Measurements from ENCODE around the gene GMFB. TPM values are rescaled to one million over a fixed set of nuclear protein-coding genes. Genes with fewer than 3 reads are reported as not detected.

Gene GMFB
- total and polyA plus RNA-seq, 10 of the 15 experiments (the other 5 are each of a cell fraction or from before 2014, with no cell fraction given): 29.3 to 71.0 (median 50.8) TPM

DNA sequence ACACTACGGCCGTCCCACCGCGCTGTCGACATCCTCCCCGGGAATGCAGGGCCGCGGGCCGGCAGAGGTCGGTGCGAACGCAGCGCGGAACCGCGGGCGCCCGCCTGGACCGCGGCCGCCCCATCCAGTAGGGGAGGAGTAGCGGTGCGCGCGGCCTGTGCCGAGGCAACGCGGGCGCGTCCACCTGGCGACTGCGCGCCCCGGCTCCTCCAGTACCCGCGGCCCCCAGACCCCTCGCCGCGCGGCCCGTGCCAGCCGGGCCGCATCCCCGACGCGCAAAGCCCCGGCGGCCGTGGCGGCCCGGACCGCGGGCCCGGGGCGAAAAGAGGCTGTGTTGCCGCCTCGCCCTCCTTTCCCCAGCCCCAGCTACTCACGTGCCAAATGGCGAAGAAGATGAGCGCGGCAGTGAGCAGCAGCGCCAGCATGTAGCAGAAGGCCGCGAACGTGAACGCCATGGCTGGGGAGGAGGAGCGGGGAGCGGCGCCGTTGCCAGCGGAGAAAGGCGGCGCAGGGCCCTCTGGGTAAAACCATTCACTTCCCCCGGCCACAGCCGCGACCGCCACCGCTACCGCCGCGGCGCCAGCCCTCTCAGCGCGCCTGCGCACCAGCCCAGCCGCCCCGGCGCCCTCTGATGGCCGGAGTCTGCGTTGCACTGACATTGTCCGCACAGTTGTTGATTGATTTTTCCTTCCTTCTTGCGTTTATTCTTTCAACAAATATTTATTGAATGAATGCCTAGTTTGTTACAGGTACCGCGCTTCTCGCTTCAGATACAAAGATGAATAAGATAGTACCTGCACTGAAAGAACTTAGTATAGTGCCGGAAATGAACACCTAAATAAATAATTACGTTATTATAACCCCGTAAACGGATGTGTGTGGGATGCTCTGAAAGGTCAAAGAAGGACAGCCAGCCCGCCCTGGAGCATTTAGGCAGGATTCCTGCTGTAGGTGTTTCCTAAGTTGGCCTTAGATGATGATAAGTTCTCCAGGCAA, 47.6 kb downstream of the GMFB start, which contains the start of gene CNIH1:
Gene CNIH1 (minus strand): TSS at position 502 of the 996 bp plus-strand sequence. CDS start 47 bp downstream, at position 455.
- Histone ChIP-seq H3K4me1 (ENCODE audit: control insufficient read depth, insufficient read depth, low read length) (peaks cover 9% of the 10 kb centered on the region), H3K36me3 (ENCODE audit: control insufficient read depth in 2 of 2, insufficient read depth in 2 of 2, low read length in 1 of 2) (no peaks in the 10 kb centered on the region), H3K79me2 (ENCODE audit: control insufficient read depth, insufficient read depth, low read length) (peaks cover 48% of the 10 kb centered on the region), H3K27me3 (replicated peaks in 1 of 2; ENCODE audit: control insufficient read depth in 2 of 2, insufficient read depth in 2 of 2, low read length in 1 of 2) (no peaks in the 10 kb centered on the region), H3K4me2 (ENCODE audit: control insufficient read depth, insufficient read depth) (peak within 1 kb of the TSS; percentile 86), H2AFZ (ENCODE audit: control insufficient read depth, low read depth, low read length) (peak within 1 kb of the TSS; percentile 83), H3K4me3 (peak within 1 kb of the TSS; percentile 72), H3K9me3 (replicated peaks; ENCODE audit: control insufficient read depth, insufficient read depth, low read length) (no peaks in the 10 kb centered on the region; the same call in 2 of the 3 replicates), H3K27ac (ENCODE audit: control insufficient read depth, insufficient read depth) (peak within 1 kb of the TSS; percentile 85), H4K20me1 (ENCODE audit: control insufficient read depth, insufficient read depth) (no peaks in the 10 kb centered on the region), H3K9ac (ENCODE audit: control insufficient read depth, insufficient read depth, low read length) (peak within 1 kb of the TSS; percentile 83)
- ChIA-PET RAD21 (ENCODE audit: unreplicated experiment) (interaction anchor here (0.6 to 1.5 kb wide), 4 partner anchors 9 to 125 kb away, joined by 3 to 4 read pairs (median 4); partner anchors contain the start of gene GMFB), CTCF (interaction anchor here (0.7 to 1.9 kb wide), 12 partner anchors 9 to 48 kb away, joined by 3 to 9 read pairs (median 4); partner anchors contain the start of genes CDKN3 and GMFB), SMC1A (ENCODE audit: uncharacterized antibody, unreplicated experiment) (interaction anchor here (0.9 kb wide), 1 partner anchor 47 kb away, joined by 4 read pairs; no protein-coding TSS in a partner anchor), POLR2A (interaction anchor here (0.9 to 1.0 kb wide), 2 partner anchors 33 to 44 kb away, joined by 3 to 8 read pairs; partner anchors contain the start of gene CDKN3)
- intact Hi-C loops (cut with micrococcal nuclease; ENCODE audit: unreplicated experiment) (loop anchor here (2.0 kb wide), 1 partner anchor 48 kb away; the partner anchor contains the start of gene GMFB), in situ Hi-C loops (cut with MboI) (no loop called here)
- under 1% methylated on average over 86 of the region's 100 CpGs for WGBS (ENCODE audit: insufficient coverage, insufficient replicate concordance, low lambda C conversion rate, missing lambda C conversion rate)
- FAIRE-seq: peak; percentile 31
- peak; percentile 95 for ATAC-seq
- DNase-seq (ENCODE audit: low read depth, low spot score): peak; percentile 63
- no TSS peak for BruUV-seq (replicated peaks)
- no peak for TF ChIP-seq MEF2A (IDR thresholded peaks at IDR 0.05; ENCODE audit: insufficient read depth, low read depth, low read length)
- TF ChIP-seq MYC (IDR thresholded peaks at IDR 0.05; ENCODE audit: insufficient read depth, insufficient read length, insufficient replicate concordance, low read length, severe bottlenecking): peak; percentile 60
- no peak for TF ChIP-seq ZNF274 (IDR thresholded peaks at IDR 0.05; ENCODE audit: insufficient read depth, insufficient read length)
- TF ChIP-seq RBBP5 (conservative IDR thresholded peaks at IDR 0.05): 0 out of 2 replicates have a peak, but pooled peaks have one; percentile 76
- TF ChIP-seq POLR2AphosphoS5 (IDR thresholded peaks at IDR 0.05; ENCODE audit: low read length): peak; percentile 65
- no peak for TF ChIP-seq BRCA1 (IDR thresholded peaks at IDR 0.05; ENCODE audit: low read depth, low read length)
- TF ChIP-seq KLF5 (IDR thresholded peaks at IDR 0.05; ENCODE audit: partially characterized antibody): no peak
- TF ChIP-seq MXI1 (IDR thresholded peaks at IDR 0.05; ENCODE audit: low read depth, low read length): peak; percentile 81; the same call in 1 of the 2 replicates
- TF ChIP-seq TCF3 (IDR thresholded peaks at IDR 0.05; ENCODE audit: borderline replicate concordance, insufficient read depth, low read depth, low read length): peak; percentile 17; the same call in 1 of the 2 replicates
- peak; percentile 55; the same call in 1 of the 2 replicates for TF ChIP-seq RFX5 (IDR thresholded peaks at IDR 0.05; ENCODE audit: low read depth, low read length)
- TF ChIP-seq ASH2L (IDR thresholded peaks at IDR 0.05; ENCODE audit: borderline replicate concordance, low read depth): peak; percentile 41; the same call in 1 of the 2 replicates
- TF ChIP-seq, protein P1, sequence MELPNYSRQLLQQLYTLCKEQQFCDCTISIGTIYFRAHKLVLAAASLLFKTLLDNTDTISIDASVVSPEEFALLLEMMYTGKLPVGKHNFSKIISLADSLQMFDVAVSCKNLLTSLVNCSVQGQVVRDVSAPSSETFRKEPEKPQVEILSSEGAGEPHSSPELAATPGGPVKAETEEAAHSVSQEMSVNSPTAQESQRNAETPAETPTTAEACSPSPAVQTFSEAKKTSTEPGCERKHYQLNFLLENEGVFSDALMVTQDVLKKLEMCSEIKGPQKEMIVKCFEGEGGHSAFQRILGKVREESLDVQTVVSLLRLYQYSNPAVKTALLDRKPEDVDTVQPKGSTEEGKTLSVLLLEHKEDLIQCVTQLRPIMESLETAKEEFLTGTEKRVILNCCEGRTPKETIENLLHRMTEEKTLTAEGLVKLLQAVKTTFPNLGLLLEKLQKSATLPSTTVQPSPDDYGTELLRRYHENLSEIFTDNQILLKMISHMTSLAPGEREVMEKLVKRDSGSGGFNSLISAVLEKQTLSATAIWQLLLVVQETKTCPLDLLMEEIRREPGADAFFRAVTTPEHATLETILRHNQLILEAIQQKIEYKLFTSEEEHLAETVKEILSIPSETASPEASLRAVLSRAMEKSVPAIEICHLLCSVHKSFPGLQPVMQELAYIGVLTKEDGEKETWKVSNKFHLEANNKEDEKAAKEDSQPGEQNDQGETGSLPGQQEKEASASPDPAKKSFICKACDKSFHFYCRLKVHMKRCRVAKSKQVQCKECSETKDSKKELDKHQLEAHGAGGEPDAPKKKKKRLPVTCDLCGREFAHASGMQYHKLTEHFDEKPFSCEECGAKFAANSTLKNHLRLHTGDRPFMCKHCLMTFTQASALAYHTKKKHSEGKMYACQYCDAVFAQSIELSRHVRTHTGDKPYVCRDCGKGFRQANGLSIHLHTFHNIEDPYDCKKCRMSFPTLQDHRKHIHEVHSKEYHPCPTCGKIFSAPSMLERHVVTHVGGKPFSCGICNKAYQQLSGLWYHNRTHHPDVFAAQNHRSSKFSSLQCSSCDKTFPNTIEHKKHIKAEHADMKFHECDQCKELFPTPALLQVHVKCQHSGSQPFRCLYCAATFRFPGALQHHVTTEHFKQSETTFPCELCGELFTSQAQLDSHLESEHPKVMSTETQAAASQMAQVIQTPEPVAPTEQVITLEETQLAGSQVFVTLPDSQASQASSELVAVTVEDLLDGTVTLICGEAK (IDR thresholded peaks at IDR 0.05; ENCODE audit: borderline replicate concordance): peak; percentile 25; the same call in 1 of the 2 replicates
- TF ChIP-seq, protein P2, sequence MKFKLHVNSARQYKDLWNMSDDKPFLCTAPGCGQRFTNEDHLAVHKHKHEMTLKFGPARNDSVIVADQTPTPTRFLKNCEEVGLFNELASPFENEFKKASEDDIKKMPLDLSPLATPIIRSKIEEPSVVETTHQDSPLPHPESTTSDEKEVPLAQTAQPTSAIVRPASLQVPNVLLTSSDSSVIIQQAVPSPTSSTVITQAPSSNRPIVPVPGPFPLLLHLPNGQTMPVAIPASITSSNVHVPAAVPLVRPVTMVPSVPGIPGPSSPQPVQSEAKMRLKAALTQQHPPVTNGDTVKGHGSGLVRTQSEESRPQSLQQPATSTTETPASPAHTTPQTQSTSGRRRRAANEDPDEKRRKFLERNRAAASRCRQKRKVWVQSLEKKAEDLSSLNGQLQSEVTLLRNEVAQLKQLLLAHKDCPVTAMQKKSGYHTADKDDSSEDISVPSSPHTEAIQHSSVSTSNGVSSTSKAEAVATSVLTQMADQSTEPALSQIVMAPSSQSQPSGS (IDR thresholded peaks at IDR 0.05; ENCODE audit: low read length): peak; percentile 72; the same call in 1 of the 2 replicates
- TF ChIP-seq SP1 (IDR thresholded peaks at IDR 0.05; ENCODE audit: low read depth, low read length): peak; percentile 15
- no peak for TF ChIP-seq KDM1A (IDR thresholded peaks at IDR 0.05; ENCODE audit: borderline replicate concordance)
- peak; percentile 90 to 97 for TF ChIP-seq BHLHE40 (IDR thresholded peaks at IDR 0.05; ENCODE audit: borderline replicate concordance in 1 of 2, low read depth in 2 of 2, low read length in 1 of 2)
